ENCODE data around the gene SLTM. TPM values are rescaled to one million over a fixed set of nuclear protein-coding genes. Genes with fewer than 3 reads are reported as not detected.
"Not testable (repeated sequence)": the region's sequence is repeated elsewhere in the genome, so short reads cannot be mapped to it uniquely, and the experiment has no call there.

Gene SLTM
- total RNA-seq, 4 donors from 2014 or later = 95.9 to 157 (median 123) TPM

- TF ChIP-seq, protein P1, sequence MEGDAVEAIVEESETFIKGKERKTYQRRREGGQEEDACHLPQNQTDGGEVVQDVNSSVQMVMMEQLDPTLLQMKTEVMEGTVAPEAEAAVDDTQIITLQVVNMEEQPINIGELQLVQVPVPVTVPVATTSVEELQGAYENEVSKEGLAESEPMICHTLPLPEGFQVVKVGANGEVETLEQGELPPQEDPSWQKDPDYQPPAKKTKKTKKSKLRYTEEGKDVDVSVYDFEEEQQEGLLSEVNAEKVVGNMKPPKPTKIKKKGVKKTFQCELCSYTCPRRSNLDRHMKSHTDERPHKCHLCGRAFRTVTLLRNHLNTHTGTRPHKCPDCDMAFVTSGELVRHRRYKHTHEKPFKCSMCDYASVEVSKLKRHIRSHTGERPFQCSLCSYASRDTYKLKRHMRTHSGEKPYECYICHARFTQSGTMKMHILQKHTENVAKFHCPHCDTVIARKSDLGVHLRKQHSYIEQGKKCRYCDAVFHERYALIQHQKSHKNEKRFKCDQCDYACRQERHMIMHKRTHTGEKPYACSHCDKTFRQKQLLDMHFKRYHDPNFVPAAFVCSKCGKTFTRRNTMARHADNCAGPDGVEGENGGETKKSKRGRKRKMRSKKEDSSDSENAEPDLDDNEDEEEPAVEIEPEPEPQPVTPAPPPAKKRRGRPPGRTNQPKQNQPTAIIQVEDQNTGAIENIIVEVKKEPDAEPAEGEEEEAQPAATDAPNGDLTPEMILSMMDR (IDR thresholded peaks at IDR 0.05) = no peak
- no peak for DNase-seq (ENCODE audit: low spot score)
- ATAC-seq (ENCODE audit: low FRiP score) = no peak
These were observed 90.6 kb downstream of the SLTM start for GRCh38 chr15:58842713-58843396.

- ATAC-seq (ENCODE audit: low FRiP score) (no peak), DNase-seq (ENCODE audit: low spot score) (no peak)
- TF ChIP-seq, protein P1 (IDR thresholded peaks at IDR 0.05) = no peak
These were observed 93.4 kb downstream of the SLTM start for GRCh38 chr15:58840048-58840447.

DNA sequence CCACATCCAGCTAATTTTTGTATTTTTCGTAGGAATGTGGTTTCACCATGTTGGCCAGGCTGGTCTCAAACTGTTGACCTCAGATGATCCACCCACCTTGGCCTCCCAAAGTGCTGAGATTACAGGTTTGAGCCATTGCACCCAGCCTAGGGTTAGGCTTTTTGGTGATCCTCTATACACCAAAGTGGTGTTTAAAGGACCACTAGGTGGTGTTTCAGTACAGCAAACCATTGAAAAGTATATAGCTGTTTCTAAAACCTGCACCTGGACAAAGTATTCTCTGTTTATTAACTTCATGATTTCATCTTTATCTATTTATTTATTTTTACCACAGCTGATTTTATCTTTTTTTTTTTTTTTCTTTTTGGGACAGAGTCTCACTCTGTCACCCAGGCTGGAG, 94.0 kb downstream of the SLTM start:
- no peak for DNase-seq (ENCODE audit: low spot score)
- TF ChIP-seq, protein P1 (IDR thresholded peaks at IDR 0.05) = no peak
- no peak for ATAC-seq (ENCODE audit: low FRiP score)

DNA sequence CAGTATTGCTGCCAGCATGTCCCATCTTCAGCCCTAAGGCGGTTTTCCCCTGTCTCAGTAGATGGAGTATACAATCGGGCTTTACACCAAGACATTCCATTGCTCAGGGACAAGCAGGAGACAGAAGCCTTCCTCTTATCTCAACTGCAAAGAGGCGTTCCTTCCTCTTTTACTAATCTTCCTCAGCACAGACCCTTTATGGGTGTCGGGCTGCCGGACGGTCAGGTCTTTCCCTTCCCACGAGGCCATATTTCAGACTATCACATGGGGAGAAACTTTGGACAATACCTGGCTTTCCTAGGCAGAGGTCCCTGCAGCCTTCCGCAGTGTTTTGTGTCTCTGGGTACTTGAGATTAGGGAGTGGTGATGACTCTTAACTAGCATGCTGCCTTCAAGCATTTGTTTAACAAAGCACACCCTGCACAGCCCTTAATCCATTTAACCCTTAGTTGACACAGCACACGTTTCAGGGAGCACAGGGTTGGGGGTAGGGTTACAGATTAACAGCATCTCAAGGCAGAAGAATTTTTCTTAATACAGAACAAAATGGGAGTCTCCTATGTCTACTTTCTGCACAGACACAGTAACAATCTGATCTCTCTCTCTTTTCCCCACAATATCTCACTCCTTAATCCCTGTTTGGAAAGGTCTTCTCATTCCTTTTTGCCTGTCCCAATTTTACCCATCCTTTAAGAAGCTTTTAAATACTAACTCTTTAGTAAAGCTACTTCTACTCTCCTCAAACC, 99.6 kb downstream of the SLTM start:
- DNase-seq (ENCODE audit: low spot score); ATAC-seq (ENCODE audit: low FRiP score): not testable (repeated sequence)

- TF ChIP-seq, protein P1 (IDR thresholded peaks at IDR 0.05) = no peak
- DNase-seq (ENCODE audit: low spot score) = no peak
- no peak for ATAC-seq (ENCODE audit: low FRiP score)
These were observed 102.9 kb downstream of the SLTM start for GRCh38 chr15:58830556-58830955.

Small RNA genes lying within 50 kb of the gene (small RNA-seq; reads per million reads assigned to genes)
- gene ZNF444P1 = not detected

Other genes with a start within 250 kb of the SLTM start
- 100 to 1,000 TPM in 1 of 4 donors, 10 to 100 TPM in 3; 51.6 to 111 (median 63.3) TPM for gene ADAM10, start 184.0 kb downstream of the SLTM start, total RNA-seq
- 10 to 100 TPM; 10.4 to 36.6 (median 17.0) TPM for gene MINDY2, start 162.4 kb downstream of the SLTM start, total RNA-seq
- gene RNF111, start 54.0 kb upstream of the SLTM start, total RNA-seq = 10 to 100 TPM; 15.4 to 28.7 (median 24.1) TPM
- 1 to 10 TPM; 1.0 to 5.8 (median 1.1) TPM for gene CCNB2, start 171.5 kb upstream of the SLTM start, total RNA-seq